ENCODE measurements around the gene AKAIN1. TPM values are rescaled to one million over a fixed set of nuclear protein-coding genes. Genes with fewer than 3 reads are reported as not detected.

AKAIN1 gene
- total RNA-seq (under 1 TPM in 3 of 6 donors, not detected in 3; 0.28 to 0.81 (median 0.55) TPM), polyA plus RNA-seq (1 to 10 TPM in 1 of 2 donors, under 1 TPM in 1; 0.91 to 6.8 TPM)

GRCh38 chr18:5197032-5197434, at the start of gene AKAIN1:
Gene AKAIN1, minus strand, starts transcription at chr18:5197257. Its CDS starts 204 bp downstream, at chr18:5197053.
- intact Hi-C loops (cut with DNase I): no loop called here
- peak; percentile 16 to 84 (median 34) for DNase-seq

GRCh38 chr18:5244941-5245340, 47.9 kb upstream of the AKAIN1 start:
- ATAC-seq (no peak), DNase-seq (no peak), FAIRE-seq (no peak)
- Histone ChIP-seq H3K9me3 (no peaks in the 10 kb centered on the region), H3K27ac (no peak overlapping the region), H3K4me1 (peaks cover 0 to 9% (median 0%) of the 10 kb centered on the region in 3 donors), H3K4me3 (no peak overlapping the region), H3K27me3 (no peaks in the 10 kb centered on the region), H3K36me3 (no peaks in the 10 kb centered on the region)
- intact Hi-C loops (cut with DNase I): loop anchor here in 1 of 3 donors (5.0 kb wide), 1 partner anchor 47 kb away; no protein-coding TSS in a partner anchor
- TF ChIP-seq CTCF (IDR thresholded peaks at IDR 0.05): no peak

More at GRCh38 chr18:5197032-5197434, at the start of gene AKAIN1:
- TF ChIP-seq CTCF (IDR thresholded peaks at IDR 0.05): no peak
- Histone ChIP-seq H3K27ac (no peak within 1 kb of the TSS), H3K9me3 (no peaks in the 10 kb centered on the region), H3K36me3 (no peaks in the 10 kb centered on the region), H3K4me3 (peak within 1 kb of the TSS in 1 of 4 donors; percentile 17), H3K4me1 (no peaks in the 10 kb centered on the region), H3K27me3 (peaks cover 0 to 25% (median 9%) of the 10 kb centered on the region in 4 donors)
- 1 to 2% methylated on average over 32 to 37 of the region's 37 CpGs for WGBS, 2 donors
- ATAC-seq (peak; percentile 90 to 100 (median 96)), FAIRE-seq (no peak)

GRCh38 chr18:5239447-5239846, 42.4 kb upstream of the AKAIN1 start:
- peaks cover 0 to 23% (median 0%) of the 10 kb centered on the region in 3 donors for H3K4me1 ChIP-seq
- H3K27ac ChIP-seq: no peak overlapping the region
- FAIRE-seq: no peak
- DNase-seq: no peak
- H3K9me3 ChIP-seq: no peaks in the 10 kb centered on the region
- no peak for TF ChIP-seq CTCF (IDR thresholded peaks at IDR 0.05)
- WGBS, 2 donors: 22 to 34% methylated on average over 4 of the region's 4 CpGs
- no peaks in the 10 kb centered on the region for H3K36me3 ChIP-seq
- no peak for ATAC-seq
- peak overlapping the region in 2 of 4 donors; percentile 68 to 85 for H3K4me3 ChIP-seq
- no peaks in the 10 kb centered on the region for H3K27me3 ChIP-seq
- intact Hi-C loops (cut with DNase I): no loop called here

GRCh38 chr18:5238371-5238976, 41.4 kb upstream of the AKAIN1 start:
- WGBS, 2 donors: 0 to 1% methylated on average over 39 of the region's 39 CpGs
- intact Hi-C loops (cut with DNase I): no loop called here
- DNase-seq (peak; percentile 73 to 84 (median 75)), FAIRE-seq (no peak), ATAC-seq (peak; percentile 74 to 85 (median 81))
- H3K4me3 ChIP-seq: peak overlapping the region; percentile 68 to 85 (median 79)
- peak overlapping the region; percentile 97 to 99 (median 98) for H3K27ac ChIP-seq
- H3K9me3 ChIP-seq: no peaks in the 10 kb centered on the region
- no peak for TF ChIP-seq CTCF (IDR thresholded peaks at IDR 0.05)
- H3K27me3 ChIP-seq: no peaks in the 10 kb centered on the region
- H3K36me3 ChIP-seq: no peaks in the 10 kb centered on the region
- H3K4me1 ChIP-seq: peaks cover 0 to 23% (median 0%) of the 10 kb centered on the region in 3 donors
